Fibroblast of the aortic adventitia (primary cell): Measurements from ENCODE around the gene SGO1. TPM values are rescaled to one million over a fixed set of nuclear protein-coding genes. Genes with fewer than 3 reads are reported as not detected.

Experiments
- DNase-seq: peaks from one replicate; pipeline ENCODE4 v3.0.0-alpha.2; 2010; ENCODE audit warnings: low read depth
- H3K4me3 ChIP-seq: 2 replicates; pipeline ENCODE4 v1.5.1; 2011; ENCODE audit warnings: low read depth, mild to moderate bottlenecking, control low read depth, low read length, moderate library complexity
- CTCF ChIP-seq: IDR thresholded peaks from 2 replicates; pipeline ENCODE4 v1.5.1; 2011; ENCODE audit warnings: mild to moderate bottlenecking, low read length, control low read depth, inconsistent platforms; ENCODE audit not compliant: insufficient read depth
- total RNA-seq: library from RNA; depleted of rRNA; stranded (reverse); fragments of >200 nt; gene quantifications from 2 replicates; pipeline ENCODE4 v1.2.3, GENCODE V29; 2012; ENCODE audit warnings: low replicate concordance

SGO1 gene
- total RNA-seq, 1 donor, result 14.5 TPM

- peak overlapping the region; percentile 95 for H3K4me3 ChIP-seq
- no peak for TF ChIP-seq CTCF
- no peak for DNase-seq
Measured at GRCh38 chr3:20186600-20187004, 596 bp upstream of the SGO1 start.

GRCh38 chr3:20185331-20185678 is 701 bp downstream of the SGO1 start:
- peak overlapping the region; percentile 95 for H3K4me3 ChIP-seq
- no peak for TF ChIP-seq CTCF
- peak; percentile 7 for DNase-seq

GRCh38 chr3:20182206-20182605 is 3.8 kb downstream of the SGO1 start:
- TF ChIP-seq CTCF, result no peak
- no peak for DNase-seq
- H3K4me3 ChIP-seq, result no peak overlapping the region

GRCh38 chr3:20181276-20181675 is 4.7 kb downstream of the SGO1 start:
- no peak for TF ChIP-seq CTCF
- no peak for DNase-seq
- H3K4me3 ChIP-seq, result no peak overlapping the region

GRCh38 chr3:20173844-20174410 is 12.1 kb downstream of the SGO1 start:
- no peak for DNase-seq
- no peak overlapping the region for H3K4me3 ChIP-seq
- no peak for TF ChIP-seq CTCF

- no peak for DNase-seq
- no peak overlapping the region for H3K4me3 ChIP-seq
- no peak for TF ChIP-seq CTCF
Measured at GRCh38 chr3:20161714-20162113, 24.3 kb downstream of the SGO1 start.

GRCh38 chr3:20160230-20160629 is 25.8 kb downstream of the SGO1 start:
- no peak for DNase-seq
- TF ChIP-seq CTCF, result no peak
- no peak overlapping the region for H3K4me3 ChIP-seq
